ENCODE results near the gene TMEM87A.

Gene TMEM87A

GRCh38 chr15:42279234-42279723 is 6.0 kb upstream of the TMEM87A start:
- ChIA-PET POLR2A (no interaction called here), CTCF (no interaction called here)
- H3K27ac ChIP-seq (ENCODE audit: extremely low read depth, low read depth, low read length), result no peak overlapping the region
- no peak overlapping the region for H3K4me3 ChIP-seq (ENCODE audit: low read depth, low read length)
- TF ChIP-seq INSM2 (tag by site-specific recombination; IDR thresholded peaks at IDR 0.05) (no peak), ZNF140 (tag by site-specific recombination; IDR thresholded peaks at IDR 0.05) (no peak), ZNF843 (tag by site-specific recombination; IDR thresholded peaks at IDR 0.05) (no peak), ZNF423 (tag by site-specific recombination; IDR thresholded peaks at IDR 0.05) (no peak), ZFP41 (tag by site-specific recombination; IDR thresholded peaks at IDR 0.05; ENCODE audit: borderline replicate concordance) (no peak), ZSCAN16 (tag by site-specific recombination; IDR thresholded peaks at IDR 0.05) (no peak), ZNF677 (tag by site-specific recombination; IDR thresholded peaks at IDR 0.05) (no peak), MZF1 (tag by site-specific recombination; IDR thresholded peaks at IDR 0.05; ENCODE audit: borderline replicate concordance) (no peak), GLI4 (tag by site-specific recombination; IDR thresholded peaks at IDR 0.05) (no peak), ZNF335 (tag by site-specific recombination; conservative IDR thresholded peaks at IDR 0.05) (no peak), ZBTB10 (tag by site-specific recombination; IDR thresholded peaks at IDR 0.05) (no peak), ZNF248 (tag by site-specific recombination; IDR thresholded peaks at IDR 0.05) (no peak), ZNF391 (tag by site-specific recombination; IDR thresholded peaks at IDR 0.05; ENCODE audit: borderline replicate concordance, low read depth) (no peak), KLF10 (tag by site-specific recombination; IDR thresholded peaks at IDR 0.05) (no peak), SP2 (tag by site-specific recombination; IDR thresholded peaks at IDR 0.05) (no peak), ZNF658 (tag by site-specific recombination; IDR thresholded peaks at IDR 0.05) (no peak), ZSCAN4 (tag by site-specific recombination; IDR thresholded peaks at IDR 0.05) (no peak)
- TF ChIP-seq, protein P1, sequence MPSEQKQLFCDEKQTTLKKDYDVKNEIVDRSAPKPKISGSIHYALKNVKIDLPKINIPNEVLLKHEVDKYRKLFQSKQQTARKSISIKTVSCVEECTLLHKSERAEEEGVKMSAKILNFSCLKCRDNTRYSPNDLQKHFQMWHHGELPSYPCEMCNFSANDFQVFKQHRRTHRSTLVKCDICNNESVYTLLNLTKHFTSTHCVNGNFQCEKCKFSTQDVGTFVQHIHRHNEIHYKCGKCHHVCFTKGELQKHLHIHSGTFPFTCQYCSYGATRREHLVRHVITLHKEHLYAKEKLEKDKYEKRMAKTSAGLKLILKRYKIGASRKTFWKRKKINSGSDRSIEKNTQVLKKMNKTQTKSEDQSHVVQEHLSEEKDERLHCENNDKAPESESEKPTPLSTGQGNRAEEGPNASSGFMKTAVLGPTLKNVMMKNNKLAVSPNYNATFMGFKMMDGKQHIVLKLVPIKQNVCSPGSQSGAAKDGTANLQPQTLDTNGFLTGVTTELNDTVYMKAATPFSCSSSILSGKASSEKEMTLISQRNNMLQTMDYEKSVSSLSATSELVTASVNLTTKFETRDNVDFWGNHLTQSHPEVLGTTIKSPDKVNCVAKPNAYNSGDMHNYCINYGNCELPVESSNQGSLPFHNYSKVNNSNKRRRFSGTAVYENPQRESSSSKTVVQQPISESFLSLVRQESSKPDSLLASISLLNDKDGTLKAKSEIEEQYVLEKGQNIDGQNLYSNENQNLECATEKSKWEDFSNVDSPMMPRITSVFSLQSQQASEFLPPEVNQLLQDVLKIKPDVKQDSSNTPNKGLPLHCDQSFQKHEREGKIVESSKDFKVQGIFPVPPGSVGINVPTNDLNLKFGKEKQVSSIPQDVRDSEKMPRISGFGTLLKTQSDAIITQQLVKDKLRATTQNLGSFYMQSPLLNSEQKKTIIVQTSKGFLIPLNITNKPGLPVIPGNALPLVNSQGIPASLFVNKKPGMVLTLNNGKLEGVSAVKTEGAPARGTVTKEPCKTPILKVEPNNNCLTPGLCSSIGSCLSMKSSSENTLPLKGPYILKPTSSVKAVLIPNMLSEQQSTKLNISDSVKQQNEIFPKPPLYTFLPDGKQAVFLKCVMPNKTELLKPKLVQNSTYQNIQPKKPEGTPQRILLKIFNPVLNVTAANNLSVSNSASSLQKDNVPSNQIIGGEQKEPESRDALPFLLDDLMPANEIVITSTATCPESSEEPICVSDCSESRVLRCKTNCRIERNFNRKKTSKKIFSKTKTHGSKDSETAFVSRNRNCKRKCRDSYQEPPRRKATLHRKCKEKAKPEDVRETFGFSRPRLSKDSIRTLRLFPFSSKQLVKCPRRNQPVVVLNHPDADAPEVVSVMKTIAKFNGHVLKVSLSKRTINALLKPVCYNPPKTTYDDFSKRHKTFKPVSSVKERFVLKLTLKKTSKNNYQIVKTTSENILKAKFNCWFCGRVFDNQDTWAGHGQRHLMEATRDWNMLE (tag by site-specific recombination; conservative IDR thresholded peaks at IDR 0.05; ENCODE audit: low read depth), result no peak
- TF ChIP-seq, protein P2, sequence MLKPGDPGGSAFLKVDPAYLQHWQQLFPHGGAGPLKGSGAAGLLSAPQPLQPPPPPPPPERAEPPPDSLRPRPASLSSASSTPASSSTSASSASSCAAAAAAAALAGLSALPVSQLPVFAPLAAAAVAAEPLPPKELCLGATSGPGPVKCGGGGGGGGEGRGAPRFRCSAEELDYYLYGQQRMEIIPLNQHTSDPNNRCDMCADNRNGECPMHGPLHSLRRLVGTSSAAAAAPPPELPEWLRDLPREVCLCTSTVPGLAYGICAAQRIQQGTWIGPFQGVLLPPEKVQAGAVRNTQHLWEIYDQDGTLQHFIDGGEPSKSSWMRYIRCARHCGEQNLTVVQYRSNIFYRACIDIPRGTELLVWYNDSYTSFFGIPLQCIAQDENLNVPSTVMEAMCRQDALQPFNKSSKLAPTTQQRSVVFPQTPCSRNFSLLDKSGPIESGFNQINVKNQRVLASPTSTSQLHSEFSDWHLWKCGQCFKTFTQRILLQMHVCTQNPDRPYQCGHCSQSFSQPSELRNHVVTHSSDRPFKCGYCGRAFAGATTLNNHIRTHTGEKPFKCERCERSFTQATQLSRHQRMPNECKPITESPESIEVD (tag by site-specific recombination; IDR thresholded peaks at IDR 0.05), result no peak
- TF ChIP-seq, protein P3, sequence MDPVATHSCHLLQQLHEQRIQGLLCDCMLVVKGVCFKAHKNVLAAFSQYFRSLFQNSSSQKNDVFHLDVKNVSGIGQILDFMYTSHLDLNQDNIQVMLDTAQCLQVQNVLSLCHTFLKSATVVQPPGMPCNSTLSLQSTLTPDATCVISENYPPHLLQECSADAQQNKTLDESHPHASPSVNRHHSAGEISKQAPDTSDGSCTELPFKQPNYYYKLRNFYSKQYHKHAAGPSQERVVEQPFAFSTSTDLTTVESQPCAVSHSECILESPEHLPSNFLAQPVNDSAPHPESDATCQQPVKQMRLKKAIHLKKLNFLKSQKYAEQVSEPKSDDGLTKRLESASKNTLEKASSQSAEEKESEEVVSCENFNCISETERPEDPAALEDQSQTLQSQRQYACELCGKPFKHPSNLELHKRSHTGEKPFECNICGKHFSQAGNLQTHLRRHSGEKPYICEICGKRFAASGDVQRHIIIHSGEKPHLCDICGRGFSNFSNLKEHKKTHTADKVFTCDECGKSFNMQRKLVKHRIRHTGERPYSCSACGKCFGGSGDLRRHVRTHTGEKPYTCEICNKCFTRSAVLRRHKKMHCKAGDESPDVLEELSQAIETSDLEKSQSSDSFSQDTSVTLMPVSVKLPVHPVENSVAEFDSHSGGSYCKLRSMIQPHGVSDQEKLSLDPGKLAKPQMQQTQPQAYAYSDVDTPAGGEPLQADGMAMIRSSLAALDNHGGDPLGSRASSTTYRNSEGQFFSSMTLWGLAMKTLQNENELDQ (tag by site-specific recombination; IDR thresholded peaks at IDR 0.05; ENCODE audit: low read depth), result no peak
- peaks cover 0 to 35% of the 10 kb centered on the region in 2 experiments; a peak in 1 of 3 replicates for H3K36me3 ChIP-seq (ENCODE audit: control insufficient read depth in 2 of 2, insufficient read depth in 1 of 2, low read length in 2 of 2)
- H3K9me3 ChIP-seq (ENCODE audit: control insufficient read depth, insufficient read depth, low read depth, low read length), result no peaks in the 10 kb centered on the region
- H3K4me1 ChIP-seq (ENCODE audit: control insufficient read depth, insufficient read depth, low read length), result no peaks in the 10 kb centered on the region

Data from HEK293 (cell line).